ENCODE results near the gene DHCR7.

The DHCR7 gene

GRCh38 chr11:71485063-71485399 is 36.8 kb upstream of the DHCR7 start:
- no peak for DNase-seq (ENCODE audit: low read depth)
- no peak overlapping the region for H3K4me3 ChIP-seq (ENCODE audit: low read depth, low read length)
- TF ChIP-seq, protein P1, sequence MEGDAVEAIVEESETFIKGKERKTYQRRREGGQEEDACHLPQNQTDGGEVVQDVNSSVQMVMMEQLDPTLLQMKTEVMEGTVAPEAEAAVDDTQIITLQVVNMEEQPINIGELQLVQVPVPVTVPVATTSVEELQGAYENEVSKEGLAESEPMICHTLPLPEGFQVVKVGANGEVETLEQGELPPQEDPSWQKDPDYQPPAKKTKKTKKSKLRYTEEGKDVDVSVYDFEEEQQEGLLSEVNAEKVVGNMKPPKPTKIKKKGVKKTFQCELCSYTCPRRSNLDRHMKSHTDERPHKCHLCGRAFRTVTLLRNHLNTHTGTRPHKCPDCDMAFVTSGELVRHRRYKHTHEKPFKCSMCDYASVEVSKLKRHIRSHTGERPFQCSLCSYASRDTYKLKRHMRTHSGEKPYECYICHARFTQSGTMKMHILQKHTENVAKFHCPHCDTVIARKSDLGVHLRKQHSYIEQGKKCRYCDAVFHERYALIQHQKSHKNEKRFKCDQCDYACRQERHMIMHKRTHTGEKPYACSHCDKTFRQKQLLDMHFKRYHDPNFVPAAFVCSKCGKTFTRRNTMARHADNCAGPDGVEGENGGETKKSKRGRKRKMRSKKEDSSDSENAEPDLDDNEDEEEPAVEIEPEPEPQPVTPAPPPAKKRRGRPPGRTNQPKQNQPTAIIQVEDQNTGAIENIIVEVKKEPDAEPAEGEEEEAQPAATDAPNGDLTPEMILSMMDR (IDR thresholded peaks at IDR 0.05; ENCODE audit: control insufficient read depth, extremely low read depth, insufficient read depth): no peak

- TF ChIP-seq, protein P1 (IDR thresholded peaks at IDR 0.05; ENCODE audit: control insufficient read depth, extremely low read depth, insufficient read depth): no peak
- H3K4me3 ChIP-seq (ENCODE audit: low read depth, low read length): no peak overlapping the region
- DNase-seq (ENCODE audit: low read depth): no peak
Observed at GRCh38 chr11:71484248-71485062, 36.3 kb upstream of the DHCR7 start.

DNA sequence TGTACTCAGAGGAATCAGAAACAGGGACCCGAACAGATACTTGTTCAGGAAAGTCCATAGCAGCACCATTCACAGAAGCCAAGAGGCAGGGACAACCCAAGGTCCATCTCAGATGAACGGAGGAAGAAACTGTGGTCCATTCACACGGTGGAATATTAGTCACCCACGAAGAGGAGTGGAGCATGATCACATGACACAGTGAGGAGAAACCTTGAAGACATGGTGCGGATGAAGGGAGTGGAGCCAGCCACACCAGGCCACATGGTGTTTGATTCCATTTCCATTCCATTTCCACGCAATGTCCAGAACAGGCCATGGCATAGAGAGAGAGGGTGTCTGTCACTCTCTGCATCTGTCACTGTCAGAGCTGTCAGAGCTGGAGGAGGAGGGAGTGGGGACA is 35.5 kb upstream of the DHCR7 start:
- no peak overlapping the region for H3K4me3 ChIP-seq (ENCODE audit: low read depth, low read length)
- TF ChIP-seq, protein P1 (IDR thresholded peaks at IDR 0.05; ENCODE audit: control insufficient read depth, extremely low read depth, insufficient read depth): no peak
- no peak for DNase-seq (ENCODE audit: low read depth)

DNA sequence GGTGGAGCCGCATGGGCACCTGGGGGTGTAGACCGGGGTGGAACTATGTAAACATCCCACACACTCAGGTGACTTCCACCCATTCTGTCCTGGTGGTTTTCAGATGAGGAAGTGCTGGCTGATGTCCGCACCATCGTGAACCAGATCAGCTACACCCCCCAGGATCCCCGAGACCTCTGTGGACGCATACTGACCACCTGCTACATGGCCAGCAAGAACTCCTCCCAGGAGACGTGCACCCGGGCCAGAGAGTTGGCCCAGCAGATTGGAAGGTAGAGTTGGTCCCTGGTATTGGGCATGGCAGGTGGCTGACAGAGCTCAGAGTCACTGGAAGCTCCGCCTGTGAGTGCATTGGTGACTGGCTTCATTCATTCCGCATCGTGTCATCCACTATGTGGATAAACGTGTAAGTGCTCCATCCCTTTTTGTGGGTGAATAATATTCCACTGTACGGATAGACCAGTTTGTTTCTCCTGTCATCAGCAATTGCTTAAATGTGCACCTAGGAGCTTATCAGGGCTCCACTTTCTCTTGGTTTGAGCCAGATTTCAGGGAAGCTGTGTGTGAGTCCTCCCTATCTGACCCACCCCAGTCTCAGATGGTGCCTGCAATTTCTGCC is 34.7 kb upstream of the DHCR7 start:
- TF ChIP-seq, protein P1 (IDR thresholded peaks at IDR 0.05; ENCODE audit: control insufficient read depth, extremely low read depth, insufficient read depth): no peak
- no peak for DNase-seq (ENCODE audit: low read depth)

DNA sequence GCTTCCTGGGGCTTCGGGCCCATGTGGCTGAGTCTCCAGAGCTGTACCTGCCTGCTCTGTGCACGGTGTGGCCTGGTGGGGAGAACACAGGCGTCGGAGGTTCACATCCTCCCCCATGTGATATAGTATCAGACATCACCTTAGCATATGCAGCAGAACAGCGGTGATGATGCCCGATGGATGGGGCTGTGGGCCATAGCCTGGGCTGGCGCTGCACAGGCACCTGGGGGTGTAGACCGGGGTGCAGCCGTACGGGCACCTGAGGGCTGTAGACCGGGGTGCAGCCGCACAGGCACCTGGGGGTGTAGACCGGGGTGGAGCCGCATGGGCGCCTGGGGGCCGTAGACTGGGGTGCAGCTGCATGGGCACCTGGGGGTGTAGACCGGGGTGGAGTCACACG is 34.0 kb upstream of the DHCR7 start:
- TF ChIP-seq, protein P1 (IDR thresholded peaks at IDR 0.05; ENCODE audit: control insufficient read depth, extremely low read depth, insufficient read depth): no peak
- DNase-seq (ENCODE audit: low read depth): no peak
- H3K4me3 ChIP-seq (ENCODE audit: low read depth, low read length): no peak overlapping the region

More for the DNA sequence above, 34.7 kb upstream of the DHCR7 start:
- H3K4me3 ChIP-seq (ENCODE audit: low read depth, low read length): no peak overlapping the region

DNA sequence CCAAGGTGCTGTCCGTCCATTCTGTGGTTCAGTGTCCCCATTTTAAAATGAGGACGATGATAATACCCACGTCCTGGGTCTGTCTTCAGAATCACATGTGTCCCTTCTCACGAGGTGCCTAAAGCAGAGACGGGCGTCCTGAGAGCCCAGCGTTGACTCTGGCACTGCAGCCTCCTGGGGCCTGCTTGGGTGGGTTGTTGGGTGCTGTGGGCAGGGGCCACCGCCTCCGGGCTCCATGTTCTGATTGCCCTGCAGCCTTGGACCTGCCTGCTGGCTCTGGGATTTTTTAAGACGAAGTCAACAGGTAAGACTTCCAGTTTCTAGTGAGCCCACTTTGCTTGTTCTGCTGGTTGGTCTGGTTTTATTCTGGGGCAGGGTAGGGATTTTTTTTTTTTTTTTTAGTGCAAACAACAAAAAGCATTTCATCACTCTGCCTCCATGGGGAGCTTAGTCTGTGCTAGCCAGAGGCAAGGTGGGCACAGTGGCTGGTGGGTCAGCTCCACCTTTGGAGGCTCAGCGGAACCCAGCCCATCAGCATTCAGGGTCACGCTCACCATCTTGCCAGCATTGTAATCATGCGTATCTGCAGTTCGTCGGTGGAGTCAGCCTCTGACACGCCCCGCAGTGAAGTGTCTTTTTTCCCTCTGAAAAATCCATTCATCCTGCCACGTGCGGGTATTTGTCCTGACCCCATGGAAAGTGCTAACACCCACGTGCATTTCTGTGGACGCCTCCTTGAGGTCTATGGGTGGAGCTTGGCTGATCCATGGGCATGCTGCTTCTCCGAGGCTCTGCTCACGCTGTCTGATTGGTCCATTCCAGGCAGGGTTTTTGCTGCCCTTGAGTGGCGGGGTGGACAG is 33.1 kb upstream of the DHCR7 start:
- TF ChIP-seq, protein P1 (IDR thresholded peaks at IDR 0.05; ENCODE audit: control insufficient read depth, extremely low read depth, insufficient read depth): no peak
- peak; percentile 69 for DNase-seq (ENCODE audit: low read depth)
- H3K4me3 ChIP-seq (ENCODE audit: low read depth, low read length): no peak overlapping the region

Measured in LNCaP clone FGC (cell line).